ENCODE measurements around the gene CDK9.
A peak's percentile ranks its signal among the peaks of the same experiment; 100 is the strongest.

The CDK9 gene

DNA sequence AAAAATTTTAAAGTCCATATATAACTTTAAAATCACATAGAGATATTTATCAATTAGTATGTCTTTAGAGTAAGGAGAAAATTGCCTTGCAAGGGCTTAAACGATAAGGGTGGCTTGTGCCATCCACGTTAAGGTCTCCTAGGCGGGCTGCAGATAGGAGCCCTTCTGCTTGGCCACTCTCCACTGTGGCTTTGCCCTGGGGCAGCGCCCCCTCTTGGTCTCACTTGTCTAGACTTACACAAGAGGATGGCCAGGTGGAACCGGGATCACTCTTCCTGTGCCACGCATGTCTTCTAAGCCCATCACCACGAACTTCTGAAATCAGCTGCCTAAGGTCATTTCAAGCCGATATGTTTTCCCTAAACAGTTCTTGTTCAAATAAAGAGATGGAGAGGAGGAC, 19.8 kb downstream of the CDK9 start:
- no peak for DNase-seq

GRCh38 chr9:127806871-127807270, 21.0 kb downstream of the CDK9 start:
- no peak for DNase-seq

- no peak for DNase-seq
Observed at GRCh38 chr9:127808347-127809001, 22.6 kb downstream of the CDK9 start.

DNA sequence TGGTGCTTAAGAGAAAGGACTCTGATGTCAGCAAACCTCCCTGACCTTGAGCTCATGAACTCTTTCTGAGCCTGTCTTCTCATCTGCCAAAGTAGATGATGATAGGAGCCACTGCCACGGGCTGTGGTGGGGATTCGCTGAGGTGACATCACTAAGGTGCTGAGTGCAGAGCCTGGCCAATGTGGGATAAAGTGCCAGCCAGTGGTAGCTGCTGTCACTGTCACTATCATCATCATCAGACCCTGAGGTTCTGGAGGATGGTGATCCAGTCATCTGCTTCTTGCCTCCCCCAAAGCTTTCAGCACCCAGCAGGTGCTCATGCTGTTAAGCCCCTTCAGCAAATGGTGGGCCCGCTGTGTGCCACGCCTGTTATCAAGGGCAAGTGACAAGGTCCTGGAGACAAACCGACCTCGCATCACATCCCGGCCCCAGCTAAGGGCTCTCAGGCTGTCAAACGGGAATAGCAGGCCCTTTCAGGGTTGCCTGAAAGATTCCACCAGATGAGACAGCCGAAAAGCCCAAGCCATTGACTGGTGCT, 23.2 kb downstream of the CDK9 start:
- no peak for DNase-seq

DNA sequence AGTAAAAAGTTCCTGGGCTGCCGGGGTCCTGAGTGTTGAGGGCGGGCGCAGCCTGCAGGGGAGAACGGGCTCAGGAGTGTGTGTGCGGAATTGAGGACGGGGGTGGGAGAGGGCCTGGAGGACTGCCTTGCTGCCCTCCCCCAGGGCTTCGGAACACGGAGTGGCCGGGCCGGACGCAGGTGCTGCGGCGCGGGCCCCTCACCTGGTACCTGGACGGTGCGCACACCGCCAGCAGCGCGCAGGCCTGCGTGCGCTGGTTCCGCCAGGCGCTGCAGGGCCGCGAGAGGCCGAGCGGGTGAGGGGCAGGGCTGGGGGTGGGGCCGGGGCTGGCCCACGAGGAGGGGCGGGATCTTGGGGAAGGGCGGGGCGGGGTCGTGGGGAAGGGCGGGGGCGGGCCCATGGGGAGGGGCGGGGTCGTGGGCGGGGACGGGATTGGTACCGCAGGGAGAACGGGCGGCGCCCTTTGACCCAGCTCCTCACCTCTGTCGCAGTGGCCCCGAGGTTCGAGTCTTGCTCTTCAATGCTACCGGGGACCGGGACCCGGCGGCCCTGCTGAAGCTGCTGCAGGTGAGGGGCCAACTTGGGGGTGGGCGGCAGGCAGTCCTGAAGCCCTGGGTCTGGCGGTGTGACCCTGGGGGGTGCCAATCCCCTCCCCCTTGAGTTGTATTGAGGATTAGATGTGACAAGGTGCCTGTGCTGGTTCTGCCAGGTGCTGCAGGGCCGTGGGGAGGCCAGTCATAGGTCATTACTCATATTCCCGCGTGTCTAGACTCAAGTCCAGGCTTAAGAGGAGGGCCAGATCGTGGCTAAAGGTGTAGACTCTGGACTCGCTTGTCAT, 23.9 kb downstream of the CDK9 start:
- DNase-seq: peak; percentile 35

- no peak for DNase-seq
Observed at GRCh38 chr9:127810378-127811187, 24.7 kb downstream of the CDK9 start.

DNA sequence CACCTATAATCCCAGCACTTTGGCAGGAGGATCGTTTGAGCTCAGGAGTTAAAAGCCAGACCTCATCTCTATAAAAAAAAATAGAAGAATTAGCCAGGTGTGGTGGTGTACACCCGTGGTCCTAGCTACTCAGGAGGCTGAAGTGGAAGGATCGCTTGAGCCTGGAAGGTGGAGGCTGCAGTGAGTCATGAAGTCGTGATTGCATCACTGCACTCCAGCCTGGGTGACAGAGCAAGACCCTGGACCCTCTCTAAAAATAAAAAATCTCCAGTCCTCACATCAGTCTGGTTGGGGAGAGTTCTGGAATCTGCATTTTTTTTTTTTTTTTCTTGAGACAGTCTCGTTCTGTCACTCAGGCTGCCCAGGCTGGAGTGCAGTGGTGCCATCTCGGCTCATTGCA, 26.2 kb downstream of the CDK9 start:
- no peak for DNase-seq

GRCh38 chr9:127812936-127813675, 27.3 kb downstream of the CDK9 start:
- DNase-seq: no peak

- DNase-seq: no peak
Observed at GRCh38 chr9:127813686-127814226, 27.9 kb downstream of the CDK9 start.

DNA sequence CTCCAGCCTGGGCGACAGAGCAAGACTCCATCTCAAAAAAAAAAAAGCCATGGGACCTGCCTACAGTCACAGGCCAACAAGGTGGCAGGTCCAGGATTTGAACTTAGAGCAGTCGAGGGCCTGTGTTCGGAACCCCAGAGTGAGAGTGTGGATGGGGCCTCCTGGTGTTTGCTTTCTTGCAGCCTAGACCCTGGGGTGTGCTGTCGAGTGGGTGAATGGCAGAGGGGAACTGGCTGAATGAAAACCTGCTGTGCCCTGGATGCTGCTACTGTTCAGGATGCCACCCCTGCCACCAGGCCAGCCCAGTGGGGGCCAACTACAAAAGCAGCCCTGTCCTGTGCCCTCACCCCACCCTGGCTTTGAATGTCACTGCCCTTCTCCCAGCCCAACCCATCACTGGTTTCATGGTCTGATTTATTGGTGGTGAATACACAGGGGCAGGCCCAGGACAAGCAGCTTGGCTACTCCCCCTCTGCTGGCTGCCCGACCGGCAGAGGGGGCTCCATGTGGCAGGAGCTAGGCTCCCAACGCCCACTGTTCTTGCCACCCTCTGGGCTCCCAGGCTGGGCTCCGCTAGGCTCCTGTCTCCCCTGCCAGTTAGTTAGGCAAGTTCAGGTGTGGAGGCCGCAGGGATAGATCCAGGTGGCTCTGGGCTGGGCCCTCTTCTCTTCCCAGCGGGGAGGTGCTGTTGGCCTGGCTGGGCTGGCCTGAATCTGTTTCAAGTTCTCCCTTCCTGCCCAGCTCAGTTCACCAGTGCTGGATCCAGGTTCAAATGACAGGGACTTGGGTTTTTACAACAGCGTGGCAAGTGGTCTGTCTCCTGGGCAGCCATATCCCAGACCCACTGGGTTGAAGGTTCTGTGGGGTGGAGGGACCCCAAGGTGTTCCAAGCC, 29.0 kb downstream of the CDK9 start:
- DNase-seq: no peak

GRCh38 chr9:127815512-127816361, 29.9 kb downstream of the CDK9 start:
- DNase-seq: no peak

- DNase-seq: no peak
Observed at GRCh38 chr9:127816362-127816725, 30.5 kb downstream of the CDK9 start.

GRCh38 chr9:127816728-127817127, 30.9 kb downstream of the CDK9 start:
- no peak for DNase-seq

GRCh38 chr9:127817881-127818434, 32.1 kb downstream of the CDK9 start:
- DNase-seq: no peak

DNA sequence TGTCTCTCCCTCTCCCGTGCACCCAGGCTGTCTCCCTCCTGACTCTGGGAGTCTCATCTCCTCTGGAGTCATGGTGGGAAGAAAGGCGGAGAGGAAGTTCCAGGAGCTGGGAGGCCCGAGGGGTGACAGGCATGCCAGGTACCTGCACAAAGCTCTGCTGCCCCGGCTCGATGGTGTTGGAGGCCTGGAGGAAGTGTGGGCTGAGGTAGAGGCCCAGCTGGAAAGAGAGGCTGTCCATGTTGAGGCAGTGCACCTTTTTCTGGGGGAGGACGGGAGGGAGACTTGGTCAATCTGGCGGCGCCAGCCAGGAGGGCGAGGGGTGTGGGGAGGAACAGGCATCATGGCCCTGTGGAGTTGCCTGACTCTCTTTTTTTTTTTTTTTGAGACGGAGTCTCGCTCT, 32.7 kb downstream of the CDK9 start:
- DNase-seq: no peak

- DNase-seq: no peak
Observed at GRCh38 chr9:127822108-127822507, 36.3 kb downstream of the CDK9 start.

GRCh38 chr9:127825319-127826051, 39.7 kb downstream of the CDK9 start:
- no peak for DNase-seq

DNA sequence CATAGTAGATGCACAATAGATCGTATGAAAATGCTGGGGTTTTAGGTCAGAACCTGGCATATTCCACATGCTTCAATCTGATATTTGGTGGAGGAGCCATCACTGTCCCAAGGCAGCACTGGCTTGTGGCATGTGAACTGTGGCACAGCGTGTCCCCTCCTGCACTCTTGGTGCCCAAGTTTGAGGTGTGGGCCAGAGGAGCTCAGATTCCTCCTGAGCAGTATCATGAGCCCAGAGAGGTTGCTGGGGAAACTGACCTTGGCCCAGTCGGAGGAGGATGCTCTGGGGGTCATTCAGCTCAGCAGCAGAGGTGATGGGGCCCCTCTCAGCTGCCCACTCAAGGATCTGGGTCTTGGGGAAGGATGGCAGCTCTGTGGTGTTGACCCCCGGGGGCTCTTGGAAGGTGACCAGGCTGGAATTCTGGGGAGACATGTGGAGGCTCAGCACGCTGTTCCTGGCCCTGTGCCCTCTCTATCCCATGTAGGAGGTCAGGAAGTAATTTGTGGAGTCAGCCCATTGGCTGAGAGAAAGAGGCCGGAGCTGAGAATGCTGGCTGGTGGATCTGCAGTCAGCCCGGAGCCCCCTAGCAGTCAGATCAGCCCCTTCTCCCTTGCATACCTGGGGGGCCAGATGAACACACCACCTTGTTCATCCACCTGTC, 40.5 kb downstream of the CDK9 start:
- no peak for DNase-seq
